HG02571 (cell line): ENCODE measurements around the gene DPP4.

Source experiments
- ATAC-seq: cut with Tn5 transposase; IDR thresholded peaks from one replicate; pipeline ENCODE4 v1.9.1; 2021; ENCODE audit warnings: mild to moderate bottlenecking, moderate library complexity; ENCODE audit not compliant: unreplicated experiment

Gene DPP4

DNA sequence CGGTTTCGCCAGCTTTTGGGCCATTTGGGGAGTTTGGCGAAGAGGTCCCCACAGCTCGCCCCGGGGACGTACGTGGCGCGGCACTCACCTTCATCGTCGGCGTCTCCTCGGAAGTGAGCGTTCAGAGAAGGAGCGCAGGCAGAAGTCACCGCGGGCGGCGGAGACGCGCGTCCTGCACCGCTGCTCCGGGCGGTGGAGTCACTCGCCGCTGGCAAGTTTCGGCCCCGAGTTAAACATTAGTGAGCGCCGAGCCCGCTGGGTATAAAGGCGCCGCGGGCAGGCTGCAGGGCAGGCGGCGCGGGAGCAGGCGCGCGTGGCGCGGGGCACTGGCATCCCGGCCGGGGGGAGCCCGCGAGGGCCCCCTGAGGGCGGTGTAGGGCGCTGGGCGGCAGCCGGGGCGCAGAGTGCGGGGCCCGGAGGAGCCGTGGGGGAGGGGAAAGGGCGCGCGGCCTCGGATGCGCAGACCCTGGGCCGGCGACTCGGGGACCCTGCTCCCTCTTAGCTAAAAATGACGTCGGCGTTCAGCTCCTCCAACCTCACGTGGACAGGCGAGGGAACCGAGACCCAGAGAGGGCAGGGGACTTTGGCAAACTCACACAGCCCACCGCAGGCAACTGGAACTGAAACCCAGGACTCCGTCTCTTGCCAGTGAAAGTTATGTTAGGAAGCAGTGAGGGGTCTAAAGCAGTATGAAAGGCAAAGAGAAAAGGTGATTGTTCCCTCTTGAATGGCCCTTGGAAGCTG is at the start of gene DPP4:
TSS of gene DPP4 (minus strand) at position 328 of the 744 bp plus-strand sequence. CDS start at position 94, 234 bp downstream.
- ATAC-seq: peak; percentile 92

DNA sequence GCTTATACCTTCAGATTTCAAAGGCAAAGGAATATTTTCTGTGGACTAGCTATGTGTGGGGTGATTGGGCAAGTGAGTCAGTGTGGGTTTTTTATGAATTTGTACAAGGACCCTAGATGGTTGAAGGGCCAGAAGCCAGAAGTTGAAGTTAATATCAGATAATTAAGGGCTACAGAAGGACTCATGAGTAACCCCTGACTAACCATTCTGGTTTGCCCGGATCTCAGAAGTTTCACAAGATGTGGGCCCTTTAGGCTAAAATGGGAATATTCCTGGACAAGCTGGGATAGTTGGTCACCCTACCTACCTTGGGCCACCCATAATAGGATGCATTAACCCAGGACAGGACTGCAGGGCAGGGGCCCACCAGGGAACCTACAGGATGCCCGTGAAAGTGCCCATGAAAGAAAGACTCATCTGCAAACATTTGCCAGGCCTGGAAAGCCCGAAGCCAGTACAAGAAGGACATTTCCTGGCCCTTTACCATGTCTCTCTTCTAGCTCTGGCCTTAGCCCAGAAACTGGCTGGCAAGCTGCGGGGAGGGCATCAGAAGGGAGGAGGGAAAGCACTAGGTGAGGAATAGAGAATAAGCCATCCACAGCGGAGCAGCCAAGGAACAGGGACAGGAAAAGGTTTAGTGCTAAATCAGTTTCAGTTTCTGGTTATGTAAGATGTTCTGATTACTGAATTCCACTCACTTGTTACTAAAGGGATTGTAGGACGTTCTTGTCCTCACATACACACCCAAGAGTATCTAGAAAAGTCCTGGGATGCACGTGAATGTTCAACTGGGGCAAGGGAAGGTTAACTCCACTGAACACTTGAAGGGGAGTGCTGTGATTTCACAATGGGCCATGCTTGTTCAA is 44.4 kb upstream of the DPP4 start:
- ATAC-seq: no peak

DNA sequence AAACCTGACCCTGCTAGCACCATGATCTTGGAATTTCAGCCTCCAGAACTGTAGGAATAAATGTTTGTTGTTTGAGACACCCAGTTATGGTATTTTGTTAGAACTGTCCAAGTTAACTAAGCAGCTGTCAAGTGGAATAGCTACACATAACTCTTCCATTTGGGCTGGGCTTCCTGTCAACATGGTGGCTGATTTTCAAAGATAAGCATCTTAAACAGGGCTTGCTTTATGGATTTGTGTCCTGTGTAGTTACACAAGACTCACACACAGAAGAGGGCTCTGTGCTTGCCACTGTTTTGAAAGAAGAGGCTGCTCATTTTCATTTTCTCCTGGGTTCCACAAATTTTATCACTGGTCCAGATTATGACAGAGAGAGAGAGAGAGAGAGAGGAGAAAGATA is 42.3 kb upstream of the DPP4 start:
- ATAC-seq: no peak

DNA sequence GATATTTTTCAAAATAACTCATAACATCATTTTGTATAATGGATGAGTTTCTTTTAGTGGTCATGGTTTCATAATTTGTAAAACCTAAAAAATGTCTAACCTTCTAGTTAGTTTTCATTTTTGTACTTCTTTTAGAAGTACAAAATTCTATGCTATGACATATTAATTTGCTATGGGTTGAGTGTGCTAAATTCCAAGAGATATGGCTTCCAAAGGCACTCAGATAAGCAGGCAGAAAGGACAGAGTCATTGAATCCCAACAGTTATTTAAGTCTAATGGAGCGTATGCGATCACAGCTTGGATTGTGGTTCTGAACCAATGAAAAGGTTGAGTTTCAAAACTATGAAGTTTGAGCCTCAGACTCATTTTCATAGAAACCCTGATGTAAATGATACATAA is 41.1 kb upstream of the DPP4 start:
- no peak for ATAC-seq

- no peak for ATAC-seq
Observed at GRCh38 chr2:162114271-162114670, 40.3 kb upstream of the DPP4 start.

DNA sequence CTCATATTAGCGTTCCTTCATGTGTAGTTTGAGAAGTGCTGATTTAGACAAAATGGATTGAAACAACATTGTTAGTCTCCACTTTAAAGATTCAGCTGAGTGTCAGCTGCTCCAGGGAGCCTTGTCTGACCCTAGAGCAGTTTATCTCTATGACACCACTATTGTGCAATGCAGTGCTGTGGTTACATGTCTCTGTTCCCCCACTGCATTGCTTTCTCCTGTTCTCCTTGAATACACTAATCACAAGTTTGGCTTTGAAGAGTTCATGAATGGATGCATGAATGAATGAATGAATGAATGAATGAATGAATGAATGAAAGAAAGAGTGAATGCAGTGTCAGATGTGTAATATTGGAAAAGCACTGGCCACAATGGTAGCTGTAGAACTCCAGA is 39.8 kb upstream of the DPP4 start:
- no peak for ATAC-seq

- no peak for ATAC-seq
Observed at GRCh38 chr2:162113088-162113775, 39.2 kb upstream of the DPP4 start.

DNA sequence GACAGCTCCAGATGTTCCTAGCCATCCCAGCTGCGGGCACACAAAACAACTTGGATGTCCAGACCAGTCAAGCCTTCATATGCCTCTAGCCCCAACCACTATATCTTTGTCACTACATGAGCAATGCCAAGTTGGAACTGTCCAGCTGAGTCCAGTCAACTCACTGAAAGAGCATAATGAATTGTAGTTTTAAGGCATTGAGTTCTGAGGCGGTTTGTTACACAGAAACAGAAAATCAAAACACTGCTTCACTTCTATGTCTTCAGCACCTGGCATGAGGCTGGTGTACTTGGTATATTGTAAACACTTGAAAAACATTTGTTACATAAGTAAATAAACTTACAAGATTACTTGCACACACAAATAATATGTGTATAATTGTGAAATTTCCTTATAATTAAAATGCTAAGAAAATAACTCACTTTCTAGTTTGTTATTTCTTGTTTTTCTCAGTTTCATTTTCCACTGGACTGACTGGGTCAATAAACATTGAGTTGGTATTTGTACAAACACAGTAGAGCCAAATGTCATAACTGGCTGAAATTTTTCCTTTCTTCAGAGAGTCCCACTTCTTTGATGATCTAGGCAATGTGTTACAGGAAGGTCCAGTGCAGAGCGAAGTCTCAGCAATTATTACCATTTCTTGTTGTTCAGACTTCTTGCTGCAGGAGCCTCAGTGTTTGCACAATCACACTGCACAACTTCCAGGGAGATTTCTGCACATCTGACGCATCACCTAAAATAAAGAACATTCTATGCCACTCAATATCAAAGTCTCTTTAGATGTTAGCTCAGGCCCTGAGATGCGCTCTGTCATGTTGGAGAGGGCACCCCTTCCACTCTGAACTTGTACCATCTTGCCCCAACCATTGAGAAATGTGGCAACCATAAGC is 38.2 kb upstream of the DPP4 start:
- ATAC-seq: no peak

GRCh38 chr2:162107361-162107901 is 33.4 kb upstream of the DPP4 start:
- ATAC-seq: no peak

DNA sequence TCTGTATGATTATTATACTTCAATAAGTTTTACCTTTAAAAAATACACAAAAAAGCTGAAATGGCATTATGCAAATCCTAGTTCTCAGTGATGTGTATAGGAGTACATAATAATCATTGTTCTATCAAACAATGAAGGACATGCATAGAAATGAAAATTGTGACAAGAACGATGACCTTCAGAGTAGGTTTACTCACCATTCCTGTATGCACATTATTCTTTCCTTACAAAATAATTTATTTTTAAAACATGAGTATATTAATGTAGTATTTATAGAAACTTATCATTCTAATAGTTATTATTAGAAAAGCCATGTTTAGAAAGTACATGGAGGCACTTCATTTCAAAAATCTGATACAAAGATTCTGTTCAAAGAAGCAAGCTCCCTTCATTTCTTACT is 32.7 kb upstream of the DPP4 start:
- ATAC-seq: no peak

- no peak for ATAC-seq
Observed at GRCh38 chr2:162106146-162106551, 32.1 kb upstream of the DPP4 start.

DNA sequence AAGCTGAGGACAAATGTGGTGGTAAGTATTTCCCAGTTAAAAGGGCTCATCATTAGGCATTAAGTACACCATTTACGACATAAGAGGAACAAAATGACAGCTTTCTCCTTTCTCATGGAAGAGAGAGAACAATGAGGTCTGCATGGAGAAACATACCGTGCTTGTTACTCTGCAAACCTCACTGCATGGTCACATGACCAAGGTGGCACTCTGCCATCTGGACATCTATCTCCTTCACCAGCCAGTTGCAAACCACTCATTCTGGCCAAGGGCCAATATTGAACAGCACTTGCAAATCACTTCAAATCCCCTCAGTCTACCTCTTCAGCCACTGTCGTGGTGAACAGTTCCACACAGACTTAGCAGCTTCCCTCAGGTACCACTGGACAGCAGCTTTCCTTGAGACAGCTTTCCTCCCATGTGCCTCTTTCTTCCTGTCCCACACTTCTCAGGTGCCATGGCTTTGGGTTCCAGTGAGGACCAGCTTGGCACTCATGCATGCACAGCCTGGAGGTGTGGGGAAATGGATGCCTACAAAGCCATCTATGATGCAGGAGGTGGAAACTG is 29.5 kb upstream of the DPP4 start:
- ATAC-seq: no peak

GRCh38 chr2:162100579-162100978 is 26.6 kb upstream of the DPP4 start:
- no peak for ATAC-seq

DNA sequence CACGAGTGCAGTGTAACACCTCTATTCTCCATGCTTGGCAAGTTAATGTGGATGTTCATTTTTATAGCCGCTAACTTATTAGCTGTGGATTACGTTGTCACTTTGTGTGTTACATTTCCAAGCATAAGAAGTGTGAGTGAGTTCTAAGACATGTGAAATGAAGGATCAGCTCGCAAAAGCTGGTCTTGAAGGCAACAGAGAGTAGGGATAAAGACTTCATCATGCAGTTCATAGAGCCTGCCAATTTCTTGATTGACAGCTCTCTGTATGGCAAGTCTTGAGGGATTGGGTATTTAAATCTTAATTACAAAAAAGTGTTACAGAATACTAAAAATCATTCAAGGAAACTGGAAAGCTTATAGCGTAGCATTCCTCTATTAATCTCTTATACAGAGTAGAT is 25.8 kb upstream of the DPP4 start:
- no peak for ATAC-seq

DNA sequence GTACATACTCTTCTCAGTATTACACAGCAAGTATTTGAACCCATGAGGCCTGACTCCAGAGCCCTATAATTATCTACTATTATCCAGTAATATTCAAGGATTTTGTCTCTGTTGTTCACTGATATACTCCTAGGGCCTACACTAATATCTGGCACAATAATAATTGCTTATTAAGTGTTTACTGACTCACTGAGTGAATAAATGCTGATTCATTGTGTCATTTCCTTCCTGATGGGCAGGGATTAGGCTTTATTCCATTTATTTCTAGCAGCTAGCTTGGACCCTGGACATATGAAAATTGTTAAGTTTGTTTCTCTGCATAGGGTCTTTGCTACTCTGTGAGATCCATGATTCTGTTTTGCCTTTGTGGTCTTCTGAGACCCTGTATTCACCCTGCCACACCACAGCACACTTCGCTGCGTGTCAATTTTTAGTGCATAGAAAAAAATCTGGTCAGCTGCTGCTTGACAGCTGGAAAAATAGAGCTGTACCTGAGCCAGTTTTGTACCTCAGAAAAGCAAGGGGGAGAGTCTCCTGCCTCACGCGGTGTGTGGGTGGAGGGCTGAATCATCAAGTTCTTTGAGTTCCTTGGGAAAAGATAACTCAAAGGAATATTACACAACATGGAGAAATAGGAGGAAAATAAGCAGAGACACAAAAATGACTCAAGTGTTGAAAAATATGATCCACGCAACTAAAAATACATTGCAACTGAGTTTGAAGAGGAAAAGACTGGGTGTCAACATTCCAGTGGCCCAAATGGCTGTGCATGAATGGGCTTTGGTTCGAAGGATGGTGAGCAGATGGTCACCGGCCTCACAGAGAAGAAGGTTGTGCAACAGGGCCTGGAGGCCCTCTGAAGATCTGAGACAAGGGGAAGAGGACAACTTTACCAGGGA is 18.9 kb upstream of the DPP4 start:
- no peak for ATAC-seq

GRCh38 chr2:162092008-162092390 is 18.0 kb upstream of the DPP4 start:
- ATAC-seq: no peak

DNA sequence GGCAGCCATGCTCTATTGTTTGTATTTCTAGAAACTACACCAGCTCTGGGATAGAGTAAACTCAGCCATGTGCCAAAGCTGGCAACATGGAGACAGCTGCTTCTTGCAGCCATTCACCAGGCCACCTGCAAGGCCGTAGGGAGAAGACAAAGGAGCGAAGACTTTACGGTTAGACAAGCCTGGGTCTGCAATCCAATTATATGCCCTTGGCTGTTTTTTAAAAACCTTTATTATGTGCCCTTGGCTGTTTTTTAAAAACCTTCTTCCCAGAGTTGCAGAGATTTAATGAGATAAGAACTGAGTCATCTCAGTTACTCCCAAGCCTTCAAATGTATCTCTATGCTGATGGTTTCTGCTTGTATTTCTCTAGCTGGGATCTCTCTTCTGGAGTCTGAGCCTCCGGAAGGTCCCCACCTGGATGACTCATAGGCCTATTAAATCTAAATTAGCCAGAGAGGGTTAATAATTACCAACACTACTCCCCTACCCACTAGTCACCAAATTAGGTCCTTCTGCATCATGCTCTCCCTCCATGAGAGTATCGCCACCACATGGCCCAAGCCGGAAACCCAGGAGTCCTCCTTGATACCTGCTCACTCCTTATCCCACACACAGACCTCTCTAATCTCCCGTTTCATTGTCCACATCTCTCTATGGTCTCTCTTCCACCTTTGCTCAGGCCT is 17.5 kb upstream of the DPP4 start:
- no peak for ATAC-seq

DNA sequence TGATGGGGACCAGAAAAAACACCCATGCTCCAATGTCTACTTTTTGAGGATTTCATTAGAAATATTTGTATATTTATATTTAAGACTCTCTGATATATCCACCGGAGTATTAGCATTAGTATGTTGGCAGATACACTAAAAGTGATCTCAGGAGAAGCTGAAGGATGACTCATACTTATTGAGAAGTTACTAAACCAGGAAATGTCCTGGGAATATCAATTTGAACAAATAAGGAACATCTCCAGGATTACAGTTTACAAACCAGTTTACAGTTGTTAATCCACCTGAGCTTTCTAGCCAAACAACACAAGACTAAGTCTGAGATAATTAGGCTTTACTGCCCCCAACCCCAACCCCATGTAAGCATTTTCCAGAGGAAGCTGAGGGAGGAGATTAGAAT is 16.1 kb upstream of the DPP4 start:
- no peak for ATAC-seq
